NOMO-1 treated with dmso at 0.1 percent for 144 hours (cell line): ENCODE data around the gene RAB3GAP2.
"Not testable (repeated sequence)": the region's sequence is repeated elsewhere in the genome, so short reads cannot be mapped to it uniquely, and the experiment has no call there.

Experiments
- DNase-seq: peaks from one replicate; lab custom pipeline; 2025; ENCODE audit not compliant: unreplicated experiment; lab: John Stamatoyannopoulos, UW

The RAB3GAP2 gene

DNA sequence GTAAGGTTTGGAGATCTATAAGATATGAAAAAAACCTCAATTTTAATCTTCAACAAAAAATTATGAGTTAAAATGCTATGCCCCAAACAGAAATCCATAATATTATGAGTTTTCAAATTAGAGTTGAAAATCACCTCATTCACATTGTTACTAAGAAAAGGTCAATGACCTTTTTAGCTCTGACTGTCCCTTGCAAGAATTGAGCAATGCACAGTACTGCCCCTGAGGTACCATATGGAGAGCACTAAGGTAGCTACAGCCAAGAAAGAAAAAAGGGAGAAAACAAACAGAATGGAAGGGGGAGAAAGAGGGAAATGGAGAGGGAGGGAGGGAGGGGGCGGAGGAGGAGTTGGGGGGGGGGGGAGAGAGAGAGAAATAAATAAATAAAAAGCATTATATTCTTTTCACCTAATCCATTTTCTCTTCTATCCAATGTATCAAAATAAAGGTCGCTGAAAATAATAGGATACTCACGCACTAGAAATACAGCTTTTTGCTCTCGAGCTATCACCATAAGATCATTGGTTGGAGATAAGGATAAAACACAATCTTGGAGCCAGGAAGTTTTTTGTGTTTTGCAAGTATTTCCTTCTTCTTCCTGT, 58.8 kb downstream of the RAB3GAP2 start:
- DNase-seq = no peak

DNA sequence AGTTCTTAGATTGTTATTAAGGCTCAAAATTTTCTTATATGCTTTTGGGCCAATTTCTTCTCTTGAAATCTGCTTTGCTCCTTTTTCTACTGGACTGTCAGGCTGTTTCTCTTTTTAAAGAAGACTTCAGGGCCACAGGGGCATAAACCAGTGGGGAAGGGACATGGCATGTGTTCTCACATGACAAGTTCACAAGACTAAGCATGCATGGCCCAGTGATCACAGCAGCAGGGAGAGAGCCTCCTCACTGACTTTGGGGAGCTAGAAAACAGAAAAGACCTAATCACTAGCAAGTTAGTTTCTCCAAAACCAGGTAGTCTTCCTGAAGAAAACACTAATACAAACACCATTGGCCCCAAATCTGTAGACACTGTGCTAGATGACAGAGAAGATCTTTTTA, 64.8 kb downstream of the RAB3GAP2 start:
- DNase-seq = no peak

DNA sequence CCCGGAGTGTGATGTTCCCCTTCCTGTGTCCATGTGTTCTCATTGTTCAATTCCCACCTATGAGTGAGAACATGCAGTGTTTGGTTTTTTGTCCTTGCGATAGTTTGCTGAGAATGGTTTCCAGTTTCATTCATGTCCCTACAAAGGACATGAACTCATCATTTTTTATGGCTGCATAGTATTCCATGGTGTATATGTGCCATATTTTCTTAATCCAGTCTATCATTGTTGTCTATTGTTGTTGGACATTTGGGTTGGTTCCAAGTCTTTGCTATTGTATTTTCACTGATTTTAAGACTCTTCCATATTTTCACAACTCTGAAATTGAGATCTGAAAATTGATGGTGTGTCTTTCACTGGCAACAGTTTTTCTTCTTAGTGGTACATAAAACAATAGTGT, 67.5 kb downstream of the RAB3GAP2 start:
- not testable (repeated sequence) for DNase-seq

DNA sequence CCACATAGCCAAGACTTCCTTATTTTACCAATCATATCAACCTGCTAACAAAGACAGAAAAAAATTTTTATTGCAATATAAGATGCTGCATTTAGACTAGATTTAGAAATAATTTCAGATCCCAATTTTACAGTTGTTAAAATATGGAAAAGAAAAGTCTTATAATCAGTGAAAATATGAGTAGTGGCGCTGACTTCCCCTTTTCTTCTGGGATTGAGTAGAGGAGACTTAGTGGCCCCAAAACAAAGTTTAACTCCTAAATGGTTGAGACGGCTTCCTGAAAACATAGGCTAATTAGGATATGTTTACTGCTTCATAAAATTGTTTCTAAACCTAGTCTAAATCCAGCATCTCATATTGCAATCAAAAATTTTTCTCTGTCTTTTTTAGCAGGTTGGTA, 68.4 kb downstream of the RAB3GAP2 start:
- DNase-seq = no peak

DNA sequence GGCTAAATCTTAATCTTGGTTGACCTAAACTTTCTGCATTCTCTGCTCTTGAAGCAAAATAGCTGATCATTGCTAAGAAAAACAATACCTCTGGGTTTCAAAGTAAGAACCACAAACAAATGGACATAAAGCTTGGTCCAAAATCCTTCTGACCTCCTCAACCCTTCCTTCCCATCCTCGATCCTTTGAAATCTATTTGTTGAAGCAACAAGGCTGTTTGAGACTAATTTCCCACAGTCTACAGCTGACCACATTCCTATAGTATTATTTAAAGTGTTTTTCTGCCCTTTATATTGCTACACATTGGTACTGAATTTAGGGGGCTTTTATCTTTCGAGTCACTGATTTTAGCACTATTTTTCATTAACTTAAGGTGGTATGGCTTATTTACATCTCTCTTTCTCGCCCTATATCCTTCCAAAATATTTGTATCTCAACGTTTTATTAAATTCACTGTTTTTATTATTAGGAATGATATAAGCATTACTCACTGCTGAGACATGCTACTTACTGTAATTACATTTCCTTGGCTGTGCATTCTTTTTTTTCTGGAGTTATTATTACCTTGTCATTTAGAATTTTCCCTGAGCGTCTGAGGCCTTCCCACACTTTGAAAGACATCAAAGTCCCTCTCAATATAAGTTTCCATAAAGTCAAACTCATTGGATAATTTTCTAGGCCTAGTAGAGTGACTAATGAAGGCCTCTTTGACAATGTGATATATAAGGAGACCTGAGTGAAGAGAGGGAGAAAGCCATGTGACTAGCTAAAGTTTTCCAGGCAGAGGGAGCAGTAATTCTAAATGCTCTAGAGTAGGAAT, 73.9 kb downstream of the RAB3GAP2 start:
- DNase-seq = no peak

DNA sequence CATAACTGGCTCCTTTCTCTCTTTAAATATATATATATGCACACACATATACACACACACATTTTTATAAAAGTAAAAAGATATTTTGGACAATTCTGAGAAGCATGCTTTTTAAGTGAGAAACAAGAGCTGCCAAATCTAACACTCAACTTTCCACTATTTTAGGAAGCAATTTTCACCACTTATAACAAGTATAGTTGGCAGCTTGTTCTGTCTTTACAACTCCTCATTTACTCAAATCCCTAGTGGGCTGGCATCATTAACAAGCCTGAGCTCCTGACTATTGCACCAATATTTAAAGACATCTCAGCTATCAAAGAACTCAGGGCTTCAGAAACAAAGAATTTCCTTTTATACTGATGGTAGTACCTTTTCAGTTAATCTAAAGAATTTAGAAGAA, 76.6 kb downstream of the RAB3GAP2 start:
- DNase-seq = no peak

DNA sequence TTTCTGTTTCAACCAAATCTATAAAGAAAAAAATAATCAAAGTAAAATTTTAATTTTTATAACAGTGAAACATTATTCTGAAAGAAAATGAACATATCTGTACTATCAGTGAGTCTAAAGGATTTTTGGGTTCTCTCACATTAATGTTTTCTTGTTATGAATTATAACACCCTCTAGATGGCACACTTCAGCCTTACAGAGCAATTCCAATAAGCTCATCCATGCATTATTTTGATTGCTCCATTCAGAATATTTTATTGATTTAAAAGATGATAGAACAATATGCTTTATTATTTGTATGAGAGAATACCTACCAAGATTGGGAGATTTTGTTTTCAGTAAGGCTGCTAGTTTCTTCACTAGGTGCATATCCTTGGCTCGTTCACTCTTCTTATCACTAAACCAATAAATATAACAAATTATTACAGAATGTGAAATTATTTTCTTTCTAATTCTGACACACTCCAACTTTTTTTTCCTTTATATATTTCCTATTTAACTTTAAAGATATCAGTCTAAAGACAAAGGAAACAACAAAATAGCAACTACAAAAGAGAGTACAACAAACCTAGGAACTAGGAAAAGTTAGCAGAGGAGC, 82.4 kb downstream of the RAB3GAP2 start:
- no peak for DNase-seq

DNA sequence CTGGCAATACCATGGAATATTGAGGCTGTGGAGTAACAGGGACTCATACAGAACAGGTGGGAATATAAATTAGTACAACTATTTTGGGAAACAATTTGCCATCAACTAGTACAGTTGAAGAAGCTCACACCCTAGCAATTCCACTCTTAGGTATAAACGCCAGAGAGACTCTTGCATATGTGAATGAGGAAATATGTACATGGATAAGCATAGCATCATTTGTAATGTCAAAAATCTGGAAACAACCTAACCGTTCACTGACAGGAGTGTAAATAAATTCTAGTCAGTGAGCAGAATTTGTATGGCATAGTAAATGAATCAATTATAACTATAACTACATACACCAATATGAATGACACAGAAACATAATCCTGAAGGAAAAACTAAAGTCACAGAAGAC, 83.7 kb downstream of the RAB3GAP2 start:
- no peak for DNase-seq

DNA sequence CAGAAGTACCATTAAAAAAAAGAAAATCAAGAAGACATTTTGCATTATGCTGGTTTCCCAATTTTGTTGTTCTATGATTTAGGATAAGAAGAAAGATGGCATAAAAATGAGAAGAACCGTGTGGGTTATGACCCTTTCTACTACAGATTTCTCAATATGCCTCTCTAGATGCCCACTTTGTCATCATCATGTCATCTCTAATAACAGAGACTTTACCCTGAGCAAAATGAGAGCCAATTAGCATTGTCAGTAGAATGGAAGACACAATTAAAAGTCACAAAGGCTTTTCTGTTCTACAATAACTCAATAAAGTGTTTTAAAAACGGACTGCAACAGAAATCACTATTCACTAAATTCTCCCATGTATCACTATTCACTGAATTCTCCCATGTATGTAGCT, 85.5 kb downstream of the RAB3GAP2 start:
- no peak for DNase-seq

DNA sequence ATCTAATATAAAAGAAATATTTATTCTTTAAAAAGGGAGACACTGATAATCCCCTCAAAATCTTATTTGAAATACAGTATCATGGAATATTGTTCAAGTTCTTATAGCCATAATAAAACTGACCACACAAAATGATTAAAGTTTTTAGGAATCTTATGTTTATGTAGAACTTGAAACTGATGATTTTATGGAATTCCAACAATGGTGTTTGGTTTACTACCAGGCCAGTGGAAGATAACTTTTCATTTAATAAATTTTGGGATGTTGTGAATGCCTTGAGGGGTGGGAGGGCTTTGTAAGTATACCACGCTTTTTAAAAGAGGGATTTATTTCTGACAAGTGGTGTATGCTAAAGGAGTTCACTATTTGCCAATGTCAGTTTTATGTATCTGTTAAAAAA, 87.7 kb downstream of the RAB3GAP2 start:
- DNase-seq = no peak

DNA sequence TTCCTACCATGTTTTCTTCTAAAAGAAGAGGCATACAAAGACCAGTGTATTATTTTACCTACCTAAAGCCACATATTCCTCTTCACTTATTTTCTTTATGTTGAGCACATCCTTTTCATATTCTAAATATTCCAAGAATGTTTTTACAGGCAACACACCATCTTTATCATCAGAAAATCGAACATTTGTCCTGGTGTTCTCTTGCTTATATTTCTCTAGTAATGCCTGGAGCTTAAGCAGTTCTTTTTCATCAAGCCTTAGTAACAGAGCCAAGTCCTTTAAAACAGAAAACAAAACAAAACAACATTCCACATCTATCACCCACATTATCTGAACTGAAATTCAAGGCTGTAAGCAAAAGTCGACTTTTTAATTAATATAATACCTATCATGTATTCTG, 89.6 kb downstream of the RAB3GAP2 start:
- DNase-seq = no peak

DNA sequence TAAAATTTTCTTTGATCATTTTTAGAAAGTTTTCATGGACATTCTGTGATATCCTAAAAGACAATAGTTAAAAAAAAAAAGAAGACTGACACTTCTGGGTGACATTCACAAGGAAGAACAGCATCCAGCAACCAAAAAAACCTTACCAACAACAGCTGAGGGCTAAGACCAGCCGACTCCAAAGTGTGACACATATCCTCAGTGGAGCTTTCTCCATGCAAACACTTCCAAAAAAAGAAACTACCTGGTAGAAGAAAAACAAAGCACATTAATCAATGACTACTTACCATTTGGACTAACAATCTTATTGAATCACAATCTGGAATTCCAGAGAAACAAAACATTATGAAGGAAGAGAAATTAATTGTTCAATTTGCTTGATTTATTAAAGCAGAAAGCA, 90.1 kb downstream of the RAB3GAP2 start:
- no peak for DNase-seq

DNA sequence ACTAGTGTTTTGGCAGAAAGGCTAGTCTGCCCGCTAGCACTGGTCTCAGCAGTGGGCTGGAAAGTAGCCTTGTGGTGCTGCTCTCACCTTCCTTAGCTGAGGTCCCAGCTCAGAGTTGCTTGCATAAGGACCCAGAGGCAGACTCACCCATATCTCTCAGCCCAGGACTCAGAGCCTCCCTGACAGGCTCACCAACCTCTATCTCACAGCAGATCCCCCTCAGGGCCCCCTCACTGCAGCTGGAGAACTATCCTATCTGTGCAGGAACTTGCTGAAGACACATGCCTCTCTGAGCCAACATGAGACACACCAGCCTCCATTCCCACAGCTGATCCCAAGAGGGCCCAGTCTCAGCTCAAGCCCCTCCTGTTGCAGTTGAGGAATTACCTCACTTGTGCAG, 95.7 kb downstream of the RAB3GAP2 start:
- DNase-seq = no peak

DNA sequence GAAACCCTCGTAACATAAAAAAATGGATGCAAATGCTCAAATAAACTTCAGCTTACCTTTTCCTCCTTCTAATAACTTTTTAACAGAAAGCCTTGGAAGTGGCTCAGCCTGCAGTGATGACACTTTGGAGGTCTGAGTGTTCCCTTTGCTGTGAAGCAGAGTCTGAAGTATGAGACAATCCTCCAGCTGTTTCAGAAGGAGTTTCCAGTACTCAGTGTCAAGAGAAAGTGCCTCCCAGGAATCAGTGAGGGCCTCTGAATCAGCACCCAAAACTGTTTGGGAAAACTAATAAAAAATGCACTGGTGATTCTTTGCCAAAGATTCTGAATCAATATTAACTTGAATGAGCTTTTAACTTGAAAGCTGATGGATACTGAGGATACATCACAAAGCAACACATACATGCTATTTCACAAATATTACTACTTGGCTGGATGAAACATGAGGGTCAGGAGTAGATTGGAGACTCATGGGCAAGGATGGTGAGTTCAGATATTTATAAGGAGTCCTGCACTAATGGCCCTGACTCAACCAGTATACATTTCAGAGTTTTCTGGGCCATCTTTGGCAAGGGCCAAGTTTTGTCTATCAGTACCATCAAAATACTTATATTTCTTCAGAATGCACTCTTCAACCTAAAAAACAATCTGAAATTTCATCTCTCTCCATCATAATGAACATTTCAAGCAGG, 101.3 kb downstream of the RAB3GAP2 start:
- DNase-seq = no peak

DNA sequence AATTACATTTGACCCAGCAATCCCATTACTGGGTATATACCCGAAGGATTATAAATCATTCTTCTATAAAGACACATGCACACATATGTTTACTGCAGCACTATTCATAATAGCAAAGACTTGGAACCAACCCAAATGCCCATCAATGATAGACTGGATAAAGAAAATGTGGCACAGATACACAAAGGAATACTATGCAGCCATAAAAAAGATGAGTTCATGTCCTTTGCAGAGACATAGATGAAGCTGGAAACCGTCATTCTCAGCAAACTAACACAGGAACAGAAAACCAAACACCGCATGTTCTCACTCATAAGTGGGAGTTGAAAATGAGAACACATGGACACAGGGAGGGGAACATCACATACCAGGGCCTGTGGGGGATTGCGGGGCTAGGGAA, 102.4 kb downstream of the RAB3GAP2 start:
- not testable (repeated sequence) for DNase-seq

DNA sequence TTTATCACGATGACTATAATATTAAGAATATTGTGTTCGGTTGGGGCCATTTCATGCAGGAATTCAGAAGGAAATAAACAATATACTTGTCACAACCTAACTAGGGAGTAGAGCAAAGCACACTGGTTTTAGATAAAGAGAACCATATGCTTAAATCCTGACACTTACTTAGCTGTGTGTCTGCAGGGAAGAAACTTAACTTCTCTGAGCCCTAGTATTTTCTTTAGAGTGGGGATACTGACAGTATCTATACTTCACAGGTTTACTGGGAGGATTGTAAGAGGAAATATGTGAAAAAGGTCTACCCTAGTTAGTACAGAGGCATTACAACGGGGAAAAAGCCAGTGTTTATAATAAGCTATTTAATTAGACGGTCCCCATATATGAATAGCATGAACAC, 105.4 kb downstream of the RAB3GAP2 start:
- no peak for DNase-seq

DNA sequence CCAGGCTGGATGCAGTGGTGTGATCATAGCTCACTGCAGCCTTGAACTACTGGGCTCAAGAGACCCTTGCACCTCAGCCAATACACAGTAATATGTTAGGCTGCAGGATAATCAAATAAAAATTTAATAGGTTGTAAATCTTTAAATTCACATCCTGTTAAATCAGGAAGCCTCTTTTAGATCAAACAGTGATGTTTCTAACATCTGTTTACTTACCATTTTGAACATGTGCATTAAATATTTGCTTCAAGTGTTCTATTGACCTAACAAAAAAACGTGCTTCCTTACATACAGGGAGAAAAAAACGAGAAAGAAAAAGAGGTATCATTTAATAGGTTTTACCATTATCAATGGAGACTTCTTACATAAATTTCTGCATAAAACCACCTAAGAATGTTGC, 107.7 kb downstream of the RAB3GAP2 start:
- DNase-seq = no peak

DNA sequence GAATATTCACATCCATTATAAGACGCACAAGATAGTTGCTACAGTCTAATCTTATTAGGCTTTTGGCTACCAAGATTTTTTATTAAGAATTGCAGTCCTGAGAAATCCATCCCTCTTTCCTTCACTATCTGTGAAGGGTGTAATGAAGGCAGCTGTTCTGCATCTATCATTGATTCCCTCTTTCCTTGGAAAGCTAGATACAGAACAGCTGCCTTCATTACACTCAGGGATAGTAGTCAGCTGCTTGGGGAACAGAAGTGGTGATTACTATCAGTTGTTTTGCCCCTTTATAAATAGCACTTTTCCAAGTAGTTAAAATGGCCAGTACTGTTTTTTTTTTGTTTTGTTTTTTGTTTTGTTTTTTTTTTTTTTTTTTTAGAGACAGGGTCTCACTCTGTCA, 108.1 kb downstream of the RAB3GAP2 start:
- DNase-seq = no peak

DNA sequence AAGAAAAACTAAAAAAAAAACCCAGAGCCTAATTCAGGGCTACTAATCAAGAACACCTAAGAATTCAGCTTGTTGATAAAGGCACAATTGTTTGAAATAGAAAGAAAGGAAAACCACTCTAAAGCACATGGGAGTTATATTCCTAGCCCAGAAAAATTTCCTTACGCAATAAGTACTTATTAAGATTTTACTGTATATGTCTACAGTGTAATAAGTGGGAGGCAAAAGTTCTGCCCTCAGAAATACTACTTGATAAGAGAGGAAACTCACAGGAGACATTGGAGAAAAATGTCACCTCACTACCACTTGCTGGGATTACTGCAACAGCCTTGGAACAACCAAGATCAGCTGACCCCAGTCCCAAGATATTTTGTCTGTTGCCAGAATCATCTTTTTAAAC, 112.2 kb downstream of the RAB3GAP2 start:
- no peak for DNase-seq

DNA sequence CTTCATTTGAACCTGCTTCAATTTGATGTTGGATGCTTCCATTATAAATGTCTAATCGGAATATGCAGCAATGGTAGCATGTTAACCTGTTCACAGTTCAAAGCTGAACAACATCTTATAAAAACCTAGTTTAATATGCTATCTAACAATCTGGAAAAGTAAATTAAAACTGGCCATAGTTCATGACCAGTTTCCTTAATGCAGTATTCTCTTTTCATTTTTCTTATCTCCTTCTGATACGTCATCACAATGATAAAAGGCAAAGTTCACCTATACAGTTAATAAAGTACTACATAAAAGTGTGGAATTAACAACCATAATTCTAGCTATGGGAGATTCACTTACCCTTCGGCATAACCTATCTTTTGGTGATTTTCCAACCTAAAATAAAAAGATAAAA, 113.2 kb downstream of the RAB3GAP2 start:
- DNase-seq = no peak

DNA sequence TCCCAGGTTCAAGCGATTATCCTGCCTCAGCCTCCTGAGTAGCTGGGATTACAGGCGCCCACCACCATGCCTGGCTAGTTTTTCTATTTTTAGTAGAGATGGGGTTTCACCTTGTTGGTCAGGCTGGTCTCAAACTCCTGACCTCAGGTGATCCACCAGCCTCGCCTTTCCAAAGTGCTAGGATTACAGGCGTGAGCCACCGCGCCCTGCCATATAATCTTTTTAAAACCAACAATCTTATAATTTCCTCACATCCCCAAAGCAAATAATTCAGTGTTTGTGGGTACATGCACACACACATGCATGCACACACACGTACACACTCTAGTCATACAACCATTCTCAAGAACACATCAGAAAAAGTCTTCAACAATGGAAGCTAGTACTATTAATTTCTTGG, 113.7 kb downstream of the RAB3GAP2 start:
- DNase-seq = not testable (repeated sequence)

DNA sequence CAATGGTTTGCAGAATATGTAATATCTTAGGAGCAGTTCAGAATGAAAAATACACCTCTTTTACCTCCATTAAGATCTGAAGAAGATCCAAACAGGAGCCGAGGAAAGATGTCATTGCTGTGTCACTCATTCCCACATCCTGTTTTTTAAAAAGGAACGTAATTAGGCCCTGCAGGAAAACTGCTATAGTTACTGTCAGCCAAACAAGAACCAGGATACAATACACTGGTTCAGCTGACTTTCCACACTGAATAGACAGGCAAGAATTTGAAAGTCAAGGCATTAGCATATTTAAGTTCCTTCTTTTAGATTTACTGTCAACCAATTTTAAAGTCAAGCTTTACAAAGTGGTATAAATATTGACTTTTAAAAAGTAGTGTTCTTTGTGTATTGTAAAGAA, 114.5 kb downstream of the RAB3GAP2 start:
- no peak for DNase-seq
